Breast epithelium (tissue), 3 donors: ENCODE data around the gene PPP2R2B.

Experiments
- POLR2A ChIP-seq: fragments of 450-650 bp; IDR thresholded peaks from one replicate; pipeline ENCODE4 v1.6.1; 2016; ENCODE audit warnings: antibody characterized with exemption, mild to moderate bottlenecking, moderate library complexity
- POLR2AphosphoS5 ChIP-seq, 3 donors: sonication (generic); formaldehyde crosslinking; IDR thresholded peaks; one replicate each; pipeline ENCODE4 v1.6.1; 2017; ENCODE audit warnings: antibody characterized with exemption in 3 of 3
- TF ChIP-seq, protein P1 (sequence below), 3 donors: fragments of 450-650 bp; IDR thresholded peaks; one replicate each; pipeline ENCODE4 v1.5.1; 2016 to 2017; ENCODE audit warnings: antibody characterized with exemption in 3 of 3, mild to moderate bottlenecking in 3 of 3, moderate library complexity in 3 of 3

DNA sequence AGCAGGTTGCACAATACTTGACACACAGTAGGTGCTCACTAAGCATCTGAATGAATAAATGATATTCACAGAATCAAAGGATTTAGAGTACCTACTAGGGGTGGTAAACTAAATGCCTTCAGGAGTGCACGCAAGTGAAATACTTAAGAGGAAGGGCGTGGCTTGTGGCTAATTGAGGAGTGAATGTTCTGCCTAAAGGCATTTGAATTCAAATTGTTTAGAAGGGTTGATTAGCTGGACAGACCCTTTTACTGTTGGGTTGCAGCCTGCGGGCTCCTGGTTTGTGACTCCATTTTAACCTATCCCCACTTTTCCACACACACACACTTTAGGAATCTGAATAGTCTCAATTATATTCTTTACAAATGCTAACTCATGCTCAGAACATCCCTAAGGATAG, 63.1 kb downstream of the PPP2R2B start:
- TF ChIP-seq, protein P1, sequence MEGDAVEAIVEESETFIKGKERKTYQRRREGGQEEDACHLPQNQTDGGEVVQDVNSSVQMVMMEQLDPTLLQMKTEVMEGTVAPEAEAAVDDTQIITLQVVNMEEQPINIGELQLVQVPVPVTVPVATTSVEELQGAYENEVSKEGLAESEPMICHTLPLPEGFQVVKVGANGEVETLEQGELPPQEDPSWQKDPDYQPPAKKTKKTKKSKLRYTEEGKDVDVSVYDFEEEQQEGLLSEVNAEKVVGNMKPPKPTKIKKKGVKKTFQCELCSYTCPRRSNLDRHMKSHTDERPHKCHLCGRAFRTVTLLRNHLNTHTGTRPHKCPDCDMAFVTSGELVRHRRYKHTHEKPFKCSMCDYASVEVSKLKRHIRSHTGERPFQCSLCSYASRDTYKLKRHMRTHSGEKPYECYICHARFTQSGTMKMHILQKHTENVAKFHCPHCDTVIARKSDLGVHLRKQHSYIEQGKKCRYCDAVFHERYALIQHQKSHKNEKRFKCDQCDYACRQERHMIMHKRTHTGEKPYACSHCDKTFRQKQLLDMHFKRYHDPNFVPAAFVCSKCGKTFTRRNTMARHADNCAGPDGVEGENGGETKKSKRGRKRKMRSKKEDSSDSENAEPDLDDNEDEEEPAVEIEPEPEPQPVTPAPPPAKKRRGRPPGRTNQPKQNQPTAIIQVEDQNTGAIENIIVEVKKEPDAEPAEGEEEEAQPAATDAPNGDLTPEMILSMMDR (IDR thresholded peaks at IDR 0.05), result no peak
- no peak for TF ChIP-seq POLR2A
- TF ChIP-seq POLR2AphosphoS5 (IDR thresholded peaks at IDR 0.05), result no peak
